ENCODE measurements around the gene PLXNB2.
A peak's percentile ranks its signal among the peaks of the same experiment; 100 is the strongest.

Gene PLXNB2

DNA sequence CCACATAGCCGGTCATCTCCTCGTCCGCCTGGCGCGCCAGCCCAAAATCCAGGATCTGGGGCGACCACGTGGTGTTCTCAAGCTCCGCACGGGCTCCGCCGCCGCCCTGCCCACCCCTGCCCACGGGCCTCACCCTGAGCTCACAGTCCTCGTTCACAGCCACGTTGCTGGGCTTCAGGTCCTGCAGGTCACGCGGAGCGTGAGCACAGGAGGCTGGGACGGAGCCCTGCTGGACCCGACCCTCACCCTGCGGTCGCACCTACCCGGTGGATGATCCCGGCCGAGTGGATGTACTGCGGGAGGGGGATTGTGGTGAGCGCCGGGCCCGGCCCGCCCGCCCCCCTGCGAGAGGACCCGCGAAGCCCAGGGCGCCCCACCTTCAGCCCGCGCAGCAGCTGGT is 40.5 kb downstream of the PLXNB2 start:
- Mint-ChIP-seq H3K9me3 (no peaks in the 10 kb centered on the region), H3K4me1 (peaks cover 4% of the 10 kb centered on the region), H3K36me3 (ENCODE audit: low read depth) (no peaks in the 10 kb centered on the region), H3K27ac (no peak overlapping the region), H3K4me3 (no peak overlapping the region), H3K27me3 (ENCODE audit: low read depth) (peaks cover 22% of the 10 kb centered on the region)
- TF ChIP-seq, protein P1, sequence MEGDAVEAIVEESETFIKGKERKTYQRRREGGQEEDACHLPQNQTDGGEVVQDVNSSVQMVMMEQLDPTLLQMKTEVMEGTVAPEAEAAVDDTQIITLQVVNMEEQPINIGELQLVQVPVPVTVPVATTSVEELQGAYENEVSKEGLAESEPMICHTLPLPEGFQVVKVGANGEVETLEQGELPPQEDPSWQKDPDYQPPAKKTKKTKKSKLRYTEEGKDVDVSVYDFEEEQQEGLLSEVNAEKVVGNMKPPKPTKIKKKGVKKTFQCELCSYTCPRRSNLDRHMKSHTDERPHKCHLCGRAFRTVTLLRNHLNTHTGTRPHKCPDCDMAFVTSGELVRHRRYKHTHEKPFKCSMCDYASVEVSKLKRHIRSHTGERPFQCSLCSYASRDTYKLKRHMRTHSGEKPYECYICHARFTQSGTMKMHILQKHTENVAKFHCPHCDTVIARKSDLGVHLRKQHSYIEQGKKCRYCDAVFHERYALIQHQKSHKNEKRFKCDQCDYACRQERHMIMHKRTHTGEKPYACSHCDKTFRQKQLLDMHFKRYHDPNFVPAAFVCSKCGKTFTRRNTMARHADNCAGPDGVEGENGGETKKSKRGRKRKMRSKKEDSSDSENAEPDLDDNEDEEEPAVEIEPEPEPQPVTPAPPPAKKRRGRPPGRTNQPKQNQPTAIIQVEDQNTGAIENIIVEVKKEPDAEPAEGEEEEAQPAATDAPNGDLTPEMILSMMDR (IDR thresholded peaks at IDR 0.05; ENCODE audit: unreplicated experiment in 3 of 3), result no peak

DNA sequence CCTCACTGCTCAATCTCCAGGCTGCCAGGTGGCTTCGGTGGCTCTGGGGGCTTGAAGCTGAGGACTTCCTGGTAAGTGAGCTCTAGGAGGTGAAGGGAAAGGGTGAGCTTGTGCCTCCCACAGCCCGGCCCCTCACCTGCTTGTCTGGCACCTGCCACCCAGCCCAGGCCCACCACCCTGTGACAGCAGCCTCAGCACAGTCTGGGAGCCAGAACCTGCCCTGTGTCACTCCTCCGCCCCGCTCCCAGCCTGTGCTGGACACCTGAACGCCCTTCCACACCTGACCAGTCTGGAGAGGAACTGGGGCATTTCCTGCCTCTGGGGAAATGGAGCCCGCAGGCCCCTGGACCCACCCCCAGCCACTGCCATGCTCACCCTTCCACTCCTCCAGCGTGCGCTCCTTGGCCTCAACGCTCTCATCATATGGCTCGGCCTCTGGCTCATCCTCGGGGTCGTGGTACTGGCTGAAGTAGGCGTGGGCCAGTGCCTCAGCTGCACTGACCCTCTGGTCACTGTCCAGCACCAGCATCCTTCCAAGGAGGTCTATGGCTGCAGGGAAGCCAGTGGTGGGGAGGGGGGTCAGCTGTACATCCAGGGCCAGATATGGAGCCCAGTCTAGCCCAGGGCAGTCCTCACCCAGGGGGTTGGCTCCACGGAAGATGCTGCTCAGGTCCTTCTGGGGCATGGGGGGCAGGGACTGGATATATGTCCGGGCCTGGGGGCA is 42.3 kb downstream of the PLXNB2 start:
- Mint-ChIP-seq H3K4me3 (peak overlapping the region in 2 of 3 experiments; percentile 22 to 67), H3K36me3 (ENCODE audit: low read depth) (no peaks in the 10 kb centered on the region), H3K27ac (no peak overlapping the region), H3K4me1 (peaks cover 4% of the 10 kb centered on the region), H3K27me3 (ENCODE audit: low read depth) (peaks cover 17% of the 10 kb centered on the region), H3K9me3 (no peaks in the 10 kb centered on the region)
- TF ChIP-seq, protein P1 (IDR thresholded peaks at IDR 0.05; ENCODE audit: unreplicated experiment in 3 of 3), result no peak

DNA sequence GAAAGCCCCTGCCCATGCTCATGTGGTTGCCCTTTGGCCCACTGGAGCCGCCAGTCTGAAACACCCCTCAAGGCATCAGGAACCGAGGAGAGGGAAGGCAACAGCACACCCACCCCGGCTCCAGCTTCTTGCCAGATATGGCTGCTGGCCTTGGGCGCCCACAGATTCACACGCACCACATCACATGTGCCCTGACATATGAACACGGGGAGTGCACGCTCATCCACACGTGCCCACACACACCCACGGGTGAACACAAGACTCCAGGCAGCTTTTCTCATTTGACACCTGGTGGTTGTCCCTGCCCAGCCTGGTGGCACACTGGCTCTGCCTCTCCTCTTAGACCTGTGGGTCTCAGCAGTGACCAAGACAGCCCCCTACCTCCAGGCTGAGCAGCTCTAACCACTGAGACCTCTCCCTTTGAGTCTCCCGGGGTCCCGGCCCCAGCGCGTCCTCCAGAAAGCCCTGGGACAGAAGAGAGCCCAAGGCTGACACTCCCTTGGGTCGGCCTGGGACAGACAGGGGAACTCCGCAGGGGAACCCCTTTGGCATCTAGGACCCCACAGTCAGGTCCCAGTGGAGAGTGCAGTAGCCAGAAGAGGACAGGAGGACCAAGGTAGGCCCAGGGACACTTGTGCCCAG is 43.2 kb downstream of the PLXNB2 start:
- H3K36me3 Mint-ChIP-seq (ENCODE audit: low read depth), result no peaks in the 10 kb centered on the region
- peak overlapping the region in 2 of 3 experiments; percentile 11 to 23 for H3K4me3 Mint-ChIP-seq
- TF ChIP-seq, protein P1 (IDR thresholded peaks at IDR 0.05; ENCODE audit: unreplicated experiment in 3 of 3), result no peak
- peaks cover 14% of the 10 kb centered on the region for H3K27me3 Mint-ChIP-seq (ENCODE audit: low read depth)
- H3K4me1 Mint-ChIP-seq, result peaks cover 4% of the 10 kb centered on the region
- H3K27ac Mint-ChIP-seq, result no peak overlapping the region
- no peaks in the 10 kb centered on the region for H3K9me3 Mint-ChIP-seq

DNA sequence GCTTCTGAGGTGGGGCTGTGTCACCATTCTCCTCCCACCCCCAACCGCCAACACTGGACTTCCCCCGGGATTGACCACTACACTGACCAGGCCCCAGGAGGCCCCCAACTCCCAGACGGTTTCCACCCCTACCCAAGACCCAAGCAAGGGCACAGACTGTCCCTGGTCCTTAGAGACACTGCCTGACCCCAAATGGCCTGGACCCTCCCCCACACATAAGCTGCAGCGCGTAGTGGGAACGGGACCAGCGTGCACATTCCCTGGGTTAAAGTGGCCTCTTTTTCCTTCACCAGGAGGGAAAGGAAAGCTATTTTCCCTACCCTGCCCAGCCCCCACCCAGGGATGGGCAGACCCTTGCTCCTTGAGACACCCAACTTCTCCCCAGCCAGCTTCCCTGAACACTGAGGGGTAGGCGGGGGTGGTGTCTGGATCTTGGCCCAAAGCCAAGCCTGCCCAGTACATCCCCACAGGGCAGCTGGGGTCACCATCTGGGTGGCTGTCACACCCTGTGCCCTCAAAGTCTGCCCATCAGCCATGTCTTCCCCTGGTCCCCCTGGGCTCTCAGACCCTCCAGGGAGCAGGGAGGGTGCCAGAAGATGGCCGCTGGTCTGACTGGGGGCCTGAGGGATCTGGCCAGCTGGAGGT is 44.4 kb downstream of the PLXNB2 start:
- H3K4me3 Mint-ChIP-seq, result peak overlapping the region; percentile 21 to 53 (median 31)
- peaks cover 6% of the 10 kb centered on the region for H3K27me3 Mint-ChIP-seq (ENCODE audit: low read depth)
- H3K4me1 Mint-ChIP-seq, result no peaks in the 10 kb centered on the region
- no peaks in the 10 kb centered on the region for H3K36me3 Mint-ChIP-seq (ENCODE audit: low read depth)
- no peaks in the 10 kb centered on the region for H3K9me3 Mint-ChIP-seq
- TF ChIP-seq, protein P1 (IDR thresholded peaks at IDR 0.05; ENCODE audit: unreplicated experiment in 3 of 3), result no peak
- no peak overlapping the region for H3K27ac Mint-ChIP-seq

DNA sequence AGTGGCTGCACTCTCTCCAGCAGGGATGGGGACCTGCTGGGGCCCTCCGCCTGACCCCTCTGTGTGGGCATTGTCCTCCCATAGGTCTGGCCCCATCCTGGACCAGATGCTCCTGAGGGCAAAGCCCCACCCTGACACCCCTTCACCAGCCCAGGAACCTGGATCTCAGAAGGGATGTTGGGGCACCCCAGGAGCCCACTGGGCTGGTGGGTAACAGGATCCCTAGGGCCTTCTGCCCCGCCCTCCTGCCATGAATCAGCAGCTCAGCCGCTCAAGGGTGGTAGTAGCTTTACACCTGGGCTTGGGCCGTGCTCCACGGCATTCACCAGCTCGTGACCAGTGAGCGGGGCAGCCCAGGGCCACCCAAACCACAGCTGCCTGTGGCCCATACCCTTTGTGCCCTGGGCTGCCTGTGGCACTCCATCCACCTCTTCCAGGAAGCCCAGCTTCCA is 45.0 kb downstream of the PLXNB2 start:
- Mint-ChIP-seq H3K9me3 (no peaks in the 10 kb centered on the region), H3K4me3 (peak overlapping the region; percentile 79 to 82 (median 79)), H3K36me3 (ENCODE audit: low read depth) (no peaks in the 10 kb centered on the region), H3K4me1 (no peaks in the 10 kb centered on the region), H3K27ac (no peak overlapping the region), H3K27me3 (ENCODE audit: low read depth) (peaks cover 6% of the 10 kb centered on the region)
- TF ChIP-seq, protein P1 (IDR thresholded peaks at IDR 0.05; ENCODE audit: unreplicated experiment in 3 of 3), result no peak

Data from nephron (organoid).